Activated T-cell treated with anti-CD3 and anti-CD28 coated beads for 1 hour (primary cell): Measurements from ENCODE around the gene NRP1.

Experiments used
- DNase-seq: peaks from one replicate; pipeline ENCODE4 v3.0.0-alpha.2; 2020; ENCODE audit warnings: low read depth

Gene NRP1

DNA sequence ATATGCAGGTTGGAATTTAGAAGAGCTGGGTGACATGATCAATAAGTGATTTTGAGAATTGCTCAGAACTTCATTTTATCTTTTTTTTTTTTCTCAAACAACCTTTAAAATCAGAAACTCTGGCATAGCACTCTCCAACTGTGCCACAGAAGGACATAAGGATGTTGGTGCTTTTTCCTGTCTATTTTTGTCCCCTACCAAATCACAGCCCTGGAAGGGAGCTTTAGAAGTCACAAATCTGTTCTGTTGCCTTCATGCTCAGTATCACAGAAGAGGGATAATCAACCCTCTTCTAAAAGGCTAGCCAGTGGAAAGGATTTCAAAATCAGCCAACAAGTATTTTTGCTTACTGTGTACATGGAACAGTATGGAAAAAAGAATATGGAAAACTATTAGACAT is 14.8 kb upstream of the NRP1 start:
- no peak for DNase-seq

- DNase-seq = no peak
Measured at GRCh38 chr10:33347211-33347610, 12.7 kb upstream of the NRP1 start.

GRCh38 chr10:33345236-33345635 is 10.8 kb upstream of the NRP1 start:
- no peak for DNase-seq

GRCh38 chr10:33344676-33345075 is 10.2 kb upstream of the NRP1 start:
- no peak for DNase-seq

DNA sequence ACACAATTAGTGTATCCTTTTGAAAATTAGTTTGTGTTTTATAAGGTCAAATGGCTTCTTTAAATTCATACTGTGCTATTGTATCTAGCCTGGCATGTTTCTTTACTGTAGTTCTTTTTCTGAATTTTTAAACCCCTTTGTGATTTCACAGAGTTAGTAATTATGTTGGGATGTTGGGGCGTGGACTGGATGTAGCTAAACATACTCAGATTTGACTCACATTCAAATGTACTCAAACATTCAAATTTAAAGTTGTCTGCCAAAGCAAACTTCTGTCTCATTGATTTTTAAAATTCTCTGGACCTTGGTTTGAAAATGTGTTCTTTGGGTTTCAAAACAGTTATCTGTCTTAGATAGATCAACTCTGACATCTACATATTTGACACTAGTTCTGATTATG is 7.2 kb upstream of the NRP1 start:
- no peak for DNase-seq

DNA sequence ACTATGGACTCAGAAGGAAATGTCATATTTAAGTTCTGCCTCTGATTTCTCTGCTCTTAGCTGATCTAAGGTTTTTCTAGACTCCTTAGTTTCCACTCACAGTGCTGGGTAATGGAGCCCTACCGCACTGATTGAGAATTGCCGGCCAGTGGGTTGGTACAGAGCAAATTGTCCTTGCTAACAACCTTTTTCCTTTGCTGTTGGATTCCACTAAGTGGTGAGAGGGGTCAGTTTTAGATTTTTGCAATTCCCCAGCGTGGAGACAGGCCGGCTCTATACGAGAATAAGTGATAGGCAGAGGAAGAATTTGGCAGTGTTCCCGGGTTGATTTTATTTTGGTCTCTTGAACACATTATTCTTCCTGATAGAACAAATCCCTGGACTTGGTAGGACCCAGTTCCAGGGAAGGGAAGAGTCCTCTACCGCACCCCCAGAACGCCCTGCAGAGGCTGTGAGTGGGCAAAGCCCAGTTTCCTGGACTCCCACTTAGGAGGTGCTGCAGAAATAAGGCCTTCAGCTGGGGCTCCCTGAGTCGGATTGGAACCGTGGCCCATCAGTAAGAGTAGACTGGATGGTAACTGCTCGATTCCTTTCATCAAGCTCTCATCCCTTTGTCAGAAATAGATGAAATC is 3.0 kb upstream of the NRP1 start:
- no peak for DNase-seq

DNA sequence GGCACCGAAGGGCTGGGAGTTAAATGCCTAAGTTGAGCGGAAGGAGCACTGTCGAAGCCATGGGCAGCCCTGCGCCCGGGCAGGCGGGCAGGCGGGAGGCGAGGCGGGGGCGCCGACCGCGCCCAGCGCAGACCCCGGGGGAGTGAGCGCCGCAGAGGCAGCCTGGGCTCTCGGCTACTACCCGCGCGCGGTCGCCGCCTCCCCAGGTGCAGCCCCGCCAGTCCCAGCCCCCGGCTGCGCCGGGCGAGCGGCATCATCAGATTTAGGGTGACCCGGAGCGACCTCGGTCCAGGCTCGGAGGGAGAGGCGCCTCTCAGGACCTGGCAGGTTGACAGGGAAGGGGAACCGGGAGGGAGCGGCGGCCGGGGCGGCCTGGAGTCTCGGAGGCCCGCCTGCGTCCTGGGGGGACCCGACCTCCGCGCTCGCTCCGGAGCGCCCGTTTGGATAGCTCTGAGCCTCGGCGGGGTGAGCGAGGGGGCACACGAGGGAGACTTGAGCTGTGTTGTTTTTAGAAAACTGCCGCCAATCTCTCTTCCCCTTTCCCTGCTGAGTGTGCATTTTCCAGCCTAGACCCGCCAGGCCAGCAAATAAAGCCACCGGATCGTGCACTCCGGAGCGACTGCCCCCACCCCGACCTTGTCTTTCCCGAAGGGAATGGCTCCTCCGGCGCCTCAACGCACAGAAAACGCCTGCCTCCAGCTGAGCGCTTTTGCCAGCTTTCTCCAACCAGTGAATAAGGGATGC is 2.3 kb upstream of the NRP1 start:
- DNase-seq = no peak

GRCh38 chr10:33335801-33336581 is 1.5 kb upstream of the NRP1 start:
- DNase-seq = no peak

DNA sequence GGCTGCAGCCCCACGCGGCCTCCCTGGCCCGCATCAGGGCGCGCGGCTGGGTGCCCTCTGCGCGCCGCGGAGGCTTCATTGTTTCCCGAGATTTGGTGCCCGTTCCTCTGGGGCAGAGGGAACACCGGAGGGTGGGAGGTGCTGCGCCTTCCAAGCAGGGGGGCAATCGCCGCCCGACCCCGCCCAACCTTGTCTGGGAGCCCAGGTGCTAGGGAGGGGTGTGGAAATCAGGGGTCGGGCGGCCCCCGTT is 1.0 kb upstream of the NRP1 start:
- no peak for DNase-seq

- no peak for DNase-seq
Measured at GRCh38 chr10:33334805-33335550, 511 bp upstream of the NRP1 start.

DNA sequence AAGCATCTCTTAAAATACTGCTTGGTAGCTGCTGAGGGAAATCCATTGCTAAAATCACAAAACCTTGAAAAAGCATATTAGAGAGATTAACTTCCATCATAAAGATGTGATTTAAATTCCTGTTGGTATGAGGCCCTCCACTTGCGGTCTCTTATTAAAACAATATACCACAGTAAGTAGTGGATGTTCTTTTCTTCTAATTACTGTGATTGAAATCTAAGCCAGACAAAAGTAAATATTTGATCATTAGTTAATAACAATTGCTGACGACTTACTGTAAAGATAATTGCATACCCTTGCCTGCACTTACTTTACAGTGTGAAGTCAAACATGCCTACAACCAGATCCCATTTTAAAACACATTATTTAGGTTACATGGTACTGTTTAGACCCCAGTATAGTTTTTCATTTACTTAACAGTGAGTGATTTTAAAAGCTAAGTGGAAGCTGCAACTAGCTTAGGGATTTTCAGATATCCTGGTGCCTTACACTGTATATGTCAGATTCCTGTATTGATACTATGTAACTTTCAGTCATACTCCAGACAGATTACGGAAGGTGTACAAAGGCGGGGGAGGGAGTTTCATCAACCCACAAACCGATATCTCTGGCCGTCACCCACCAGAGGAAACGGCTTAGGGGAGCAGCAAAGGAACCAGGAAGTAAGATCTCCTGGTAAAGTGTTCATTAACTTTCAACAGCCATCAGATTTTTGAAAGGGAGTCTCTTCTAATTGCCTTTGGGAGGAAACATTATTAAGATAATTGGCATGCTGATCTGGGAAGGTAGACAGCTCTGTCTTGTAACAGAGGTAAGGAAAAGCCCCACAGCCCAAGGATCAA is 986 bp downstream of the NRP1 start:
- no peak for DNase-seq

- no peak for DNase-seq
Measured at GRCh38 chr10:33332183-33333065, 2.0 kb downstream of the NRP1 start.

- no peak for DNase-seq
Measured at GRCh38 chr10:33331379-33331694, 3.1 kb downstream of the NRP1 start.

DNA sequence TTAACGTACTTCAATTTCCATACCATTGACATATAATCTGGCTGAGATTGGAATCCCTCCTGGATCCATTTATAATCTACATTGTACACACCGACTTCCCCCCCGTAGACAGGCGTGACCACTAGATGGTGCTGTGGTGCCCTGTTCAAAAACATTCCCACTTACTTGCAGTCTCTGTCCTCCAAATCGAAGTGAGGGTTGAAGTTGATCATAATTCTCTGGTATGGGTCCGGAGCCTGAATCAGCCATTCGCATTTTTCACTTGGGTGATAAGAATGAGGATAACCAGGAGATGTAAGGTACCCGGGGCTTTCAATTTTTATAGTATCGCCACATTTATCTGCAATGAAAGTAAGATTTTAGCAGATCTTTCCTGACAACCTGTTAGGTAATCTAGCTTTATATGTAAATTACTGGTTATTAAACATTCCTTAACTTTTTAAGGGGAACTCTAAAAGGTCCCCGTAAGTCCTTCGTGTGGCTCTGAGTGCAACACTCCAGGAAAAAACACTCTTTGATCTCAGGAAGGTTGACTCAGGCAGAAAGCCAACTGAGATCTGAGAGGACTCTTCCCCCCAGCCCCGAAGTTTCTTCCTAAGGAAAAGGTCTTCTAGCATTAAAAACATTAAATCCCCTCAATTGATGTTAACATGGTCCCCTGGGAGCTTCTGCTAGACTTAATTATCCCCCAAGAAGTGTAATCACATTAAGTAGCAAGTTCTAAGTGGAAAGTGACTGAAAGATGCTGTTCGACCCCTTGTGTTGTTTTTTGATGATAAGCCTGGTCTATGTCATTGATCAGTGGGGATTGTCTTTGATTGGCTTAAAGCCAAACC is 3.7 kb downstream of the NRP1 start:
- DNase-seq = peak; percentile 75

GRCh38 chr10:33329178-33329577 is 5.3 kb downstream of the NRP1 start:
- DNase-seq = no peak

GRCh38 chr10:33328253-33328652 is 6.2 kb downstream of the NRP1 start:
- no peak for DNase-seq

DNA sequence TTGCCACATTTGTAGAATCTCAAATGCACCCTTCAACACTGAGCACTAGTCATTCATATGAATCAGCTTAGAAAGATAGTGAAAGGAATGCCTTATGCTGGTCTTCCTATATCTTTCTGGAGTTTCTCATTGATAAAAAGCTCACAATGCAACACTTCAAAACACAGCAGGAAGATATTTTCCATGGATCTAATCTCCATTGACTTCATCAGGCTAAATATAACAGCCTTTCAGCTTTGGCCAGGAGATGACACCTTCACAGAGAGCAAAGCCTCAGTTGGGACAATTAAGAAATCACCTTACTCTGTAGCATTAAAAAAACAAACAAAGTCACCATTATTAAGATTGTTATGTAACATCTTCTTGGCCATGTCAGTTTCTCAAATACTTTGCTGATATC is 6.7 kb downstream of the NRP1 start:
- no peak for DNase-seq

- DNase-seq = no peak
Measured at GRCh38 chr10:33326933-33327332, 7.5 kb downstream of the NRP1 start.

DNA sequence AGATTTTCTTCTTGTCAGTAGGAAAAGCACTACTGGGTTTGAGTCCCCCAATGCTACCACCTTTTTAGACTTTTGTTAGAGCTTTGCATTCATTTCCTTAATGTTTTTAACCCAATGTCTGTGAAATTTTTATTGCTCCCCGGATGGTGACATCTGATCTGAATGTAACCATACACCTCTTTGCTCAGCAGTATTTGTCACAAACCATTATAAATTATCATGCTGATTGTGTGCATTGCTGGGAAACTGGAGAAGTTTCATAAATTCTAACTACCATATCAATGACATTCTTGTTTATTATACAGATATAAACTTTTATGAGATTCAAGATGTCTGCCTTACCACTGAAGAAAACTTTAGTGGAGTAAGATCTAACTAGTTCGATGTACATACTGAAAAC is 8.5 kb downstream of the NRP1 start:
- no peak for DNase-seq

DNA sequence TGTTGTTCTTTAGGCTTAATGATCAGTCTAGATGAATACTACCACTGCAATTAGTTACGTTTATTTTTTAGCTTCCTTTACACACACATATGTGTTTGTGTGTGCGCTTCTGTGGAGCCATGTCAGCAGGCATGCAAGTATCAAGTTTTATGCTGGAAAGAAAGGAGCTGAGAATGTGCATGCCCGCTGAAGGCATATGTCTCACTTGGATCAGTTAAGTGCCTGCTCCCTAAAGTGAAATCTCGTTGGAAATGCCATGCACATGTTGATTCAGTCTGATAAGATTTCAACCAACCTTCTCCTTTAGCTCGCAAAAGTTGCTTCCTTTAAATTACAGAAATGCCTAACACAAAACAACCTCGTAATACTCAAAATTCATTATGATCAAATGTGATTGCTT is 10.7 kb downstream of the NRP1 start:
- DNase-seq = no peak
